ENCODE measurements around the gene TOM1L2.

The TOM1L2 gene

GRCh38 chr17:17921192-17922069 is 50.8 kb downstream of the TOM1L2 start:
- Histone ChIP-seq H3K9me3 (ENCODE audit: control insufficient read depth, insufficient read depth, low read length) (no peaks in the 10 kb centered on the region), H3K4me1 (ENCODE audit: control insufficient read depth, low read length) (peaks cover 8% of the 10 kb centered on the region), H4K20me1 (ENCODE audit: control insufficient read depth, insufficient read depth, low read depth, low read length) (no peaks in the 10 kb centered on the region), H3K9me2 (replicated peaks; ENCODE audit: control insufficient read depth, low read length) (no peaks in the 10 kb centered on the region), H3K36me3 (ENCODE audit: control insufficient read depth, low read length) (no peaks in the 10 kb centered on the region), H3F3A (ENCODE audit: control insufficient read depth, insufficient read depth) (no peaks in the 10 kb centered on the region), H3K4me2 (ENCODE audit: low read length) (no peak overlapping the region), H3K27me3 (ENCODE audit: control insufficient read depth, low read length) (no peaks in the 10 kb centered on the region), H3K79me2 (ENCODE audit: control insufficient read depth, low read length) (no peaks in the 10 kb centered on the region), H3K27ac (ENCODE audit: low read depth, low read length) (no peak overlapping the region), H3K4me3 (ENCODE audit: low read length) (no peak overlapping the region)
- TF ChIP-seq EZH2phosphoT487 (IDR thresholded peaks at IDR 0.05; ENCODE audit: borderline replicate concordance, low read length), result no peak
- no peak for TF ChIP-seq CTCF (IDR thresholded peaks at IDR 0.05; ENCODE audit: low read depth, low read length, poor library complexity, severe bottlenecking)

GRCh38 chr17:17919169-17920107 is 52.8 kb downstream of the TOM1L2 start:
- Histone ChIP-seq H3K27me3 (ENCODE audit: control insufficient read depth, low read length) (no peaks in the 10 kb centered on the region), H3K36me3 (ENCODE audit: control insufficient read depth, low read length) (no peaks in the 10 kb centered on the region), H3K4me3 (ENCODE audit: low read length) (no peak overlapping the region), H3F3A (ENCODE audit: control insufficient read depth, insufficient read depth) (no peaks in the 10 kb centered on the region), H3K27ac (ENCODE audit: low read depth, low read length) (no peak overlapping the region), H3K4me1 (ENCODE audit: control insufficient read depth, low read length) (peaks cover 8% of the 10 kb centered on the region), H3K9me2 (replicated peaks; ENCODE audit: control insufficient read depth, low read length) (no peaks in the 10 kb centered on the region), H3K9me3 (ENCODE audit: control insufficient read depth, insufficient read depth, low read length) (no peaks in the 10 kb centered on the region), H3K4me2 (ENCODE audit: low read length) (peak overlapping the region; percentile 20; the same call in 1 of the 2 replicates), H3K79me2 (ENCODE audit: control insufficient read depth, low read length) (no peaks in the 10 kb centered on the region), H4K20me1 (ENCODE audit: control insufficient read depth, insufficient read depth, low read depth, low read length) (no peaks in the 10 kb centered on the region)
- TF ChIP-seq EZH2phosphoT487 (IDR thresholded peaks at IDR 0.05; ENCODE audit: borderline replicate concordance, low read length), result no peak
- peak; percentile 75 for TF ChIP-seq CTCF (IDR thresholded peaks at IDR 0.05; ENCODE audit: low read depth, low read length, poor library complexity, severe bottlenecking)

GRCh38 chr17:17917394-17917793 is 54.8 kb downstream of the TOM1L2 start:
- no peaks in the 10 kb centered on the region for H3F3A ChIP-seq (ENCODE audit: control insufficient read depth, insufficient read depth)
- H3K79me2 ChIP-seq (ENCODE audit: control insufficient read depth, low read length), result no peaks in the 10 kb centered on the region
- H3K4me1 ChIP-seq (ENCODE audit: control insufficient read depth, low read length), result peaks cover 8% of the 10 kb centered on the region

More at GRCh38 chr17:17917394-17917793, 54.8 kb downstream of the TOM1L2 start:
- Histone ChIP-seq H3K4me3 (ENCODE audit: low read length) (no peak overlapping the region), H3K27ac (ENCODE audit: low read depth, low read length) (no peak overlapping the region), H3K9me3 (ENCODE audit: control insufficient read depth, insufficient read depth, low read length) (no peaks in the 10 kb centered on the region), H3K27me3 (ENCODE audit: control insufficient read depth, low read length) (no peaks in the 10 kb centered on the region), H3K36me3 (ENCODE audit: control insufficient read depth, low read length) (no peaks in the 10 kb centered on the region), H3K4me2 (ENCODE audit: low read length) (no peak overlapping the region), H3K9me2 (replicated peaks; ENCODE audit: control insufficient read depth, low read length) (no peaks in the 10 kb centered on the region), H4K20me1 (ENCODE audit: control insufficient read depth, insufficient read depth, low read depth, low read length) (no peaks in the 10 kb centered on the region)
- TF ChIP-seq EZH2phosphoT487 (IDR thresholded peaks at IDR 0.05; ENCODE audit: borderline replicate concordance, low read length) (no peak), CTCF (IDR thresholded peaks at IDR 0.05; ENCODE audit: low read depth, low read length, poor library complexity, severe bottlenecking) (no peak)
